ENCODE measurements around the gene KANSL2. TPM values are rescaled to one million over a fixed set of nuclear protein-coding genes. Genes with fewer than 3 reads are reported as not detected.

KANSL2 gene
- total and polyA plus RNA-seq, 9 donors = 27.5 to 54.1 (median 35.4) TPM

- H3K4me1 ChIP-seq (ENCODE audit: insufficient read depth) = peaks cover 13% of the 10 kb centered on the region
- H3K27me3 ChIP-seq = no peaks in the 10 kb centered on the region
- DNase-seq = no peak
- TF ChIP-seq EP300 (IDR thresholded peaks at IDR 0.05) (no peak), POLR2A (IDR thresholded peaks at IDR 0.05) (no peak), CTCF (IDR thresholded peaks at IDR 0.05) (no peak)
- H3K4me3 ChIP-seq = peak overlapping the region; percentile 67
- no peaks in the 10 kb centered on the region for H3K9me3 ChIP-seq
- intact Hi-C loops (cut with DNase I) = no loop called here
- no peaks in the 10 kb centered on the region for H3K36me3 ChIP-seq
- no peak overlapping the region for H3K27ac ChIP-seq
- WGBS, 3 donors = 57 to 71% (median 70%) methylated on average over 12 to 13 of the region's 13 CpGs
These were observed 1.2 kb downstream of the KANSL2 start for GRCh38 chr12:48680861-48681260.

- Histone ChIP-seq H3K9me3 (no peaks in the 10 kb centered on the region), H3K36me3 (no peaks in the 10 kb centered on the region), H3K27ac (no peak overlapping the region), H3K4me3 (no peak overlapping the region), H3K4me1 (ENCODE audit: insufficient read depth) (peaks cover 13% of the 10 kb centered on the region), H3K27me3 (no peaks in the 10 kb centered on the region)
- no peak for DNase-seq
- 55 to 62% (median 56%) methylated on average over 3 of the region's 3 CpGs for WGBS, 3 donors
- intact Hi-C loops (cut with DNase I) = no loop called here
- TF ChIP-seq EP300 (IDR thresholded peaks at IDR 0.05) (no peak), POLR2A (IDR thresholded peaks at IDR 0.05) (no peak), CTCF (IDR thresholded peaks at IDR 0.05) (no peak)
These were observed 3.4 kb downstream of the KANSL2 start for GRCh38 chr12:48678551-48679185.

GRCh38 chr12:48671231-48671856, 10.7 kb downstream of the KANSL2 start:
- Histone ChIP-seq H3K4me1 (ENCODE audit: insufficient read depth) (no peaks in the 10 kb centered on the region), H3K9me3 (no peaks in the 10 kb centered on the region), H3K4me3 (no peak overlapping the region), H3K36me3 (no peaks in the 10 kb centered on the region), H3K27me3 (no peaks in the 10 kb centered on the region), H3K27ac (no peak overlapping the region)
- intact Hi-C loops (cut with DNase I) = no loop called here
- DNase-seq = no peak
- TF ChIP-seq CTCF (IDR thresholded peaks at IDR 0.05) (no peak), POLR2A (IDR thresholded peaks at IDR 0.05) (no peak), EP300 (IDR thresholded peaks at IDR 0.05) (no peak)
- 80 to 81% (median 81%) methylated on average over 8 of the region's 8 CpGs for WGBS, 3 donors

GRCh38 chr12:48668996-48669395, 13.0 kb downstream of the KANSL2 start:
- intact Hi-C loops (cut with DNase I) = no loop called here
- Histone ChIP-seq H3K27ac (no peak overlapping the region), H3K4me1 (ENCODE audit: insufficient read depth) (no peaks in the 10 kb centered on the region), H3K9me3 (no peaks in the 10 kb centered on the region), H3K4me3 (no peak overlapping the region), H3K36me3 (no peaks in the 10 kb centered on the region), H3K27me3 (no peaks in the 10 kb centered on the region)
- TF ChIP-seq EP300 (IDR thresholded peaks at IDR 0.05) (no peak), POLR2A (IDR thresholded peaks at IDR 0.05) (no peak), CTCF (IDR thresholded peaks at IDR 0.05) (no peak)
- no peak for DNase-seq
- WGBS, 3 donors = 89 to 92% (median 89%) methylated on average over 14 of the region's 14 CpGs

Data from ovary (tissue), 9 donors.